Subcutaneous abdominal adipose tissue (tissue), 5 donors: ENCODE measurements around the gene OVCH1.
"Not testable (repeated sequence)": the region's sequence is repeated elsewhere in the genome, so short reads cannot be mapped to it uniquely, and the experiment has no call there.

Experiments used
- H3K27ac ChIP-seq: one replicate; pipeline ENCODE4 v1.7.0; 2013; ENCODE audit warnings: low read depth, mild to moderate bottlenecking, inconsistent platforms, low read length, moderate library complexity
- H3K27me3 ChIP-seq, 5 donors: one replicate each; pipeline ENCODE4 v1.7.0; 2013; ENCODE audit warnings: low read length in 5 of 5, inconsistent platforms in 1 of 5; ENCODE audit not compliant: control insufficient read depth in 5 of 5, insufficient read depth in 4 of 5
- H3K36me3 ChIP-seq, 5 donors: one replicate each; pipeline ENCODE4 v1.7.0; 2013; ENCODE audit warnings: low read length in 5 of 5; ENCODE audit not compliant: control insufficient read depth in 5 of 5, insufficient read depth in 5 of 5
- H3K4me1 ChIP-seq, 5 donors: one replicate each; pipeline ENCODE4 v1.7.0; 2013; ENCODE audit warnings: low read length in 5 of 5, mild to moderate bottlenecking in 3 of 5, moderate library complexity in 1 of 5; ENCODE audit not compliant: control insufficient read depth in 5 of 5, insufficient read depth in 5 of 5
- H3K4me3 ChIP-seq, 5 donors: one replicate each; pipeline ENCODE4 v1.7.0; 2013; ENCODE audit warnings: low read length in 5 of 5, low read depth in 1 of 5
- H3K9ac ChIP-seq, 5 donors: one replicate each; pipeline ENCODE4 v1.7.0; 2013; ENCODE audit warnings: low read length in 5 of 5, mild to moderate bottlenecking in 4 of 5, moderate library complexity in 3 of 5
- H3K9me3 ChIP-seq, 5 donors: one replicate each; pipeline ENCODE4 v1.7.0; 2013; ENCODE audit warnings: low read length in 5 of 5; ENCODE audit not compliant: control insufficient read depth in 5 of 5
- donor health status: healthy.
- donor health status: healthy.
- donor health status: healthy.
- donor health status: healthy.
- donor health status: healthy.

The OVCH1 gene

DNA sequence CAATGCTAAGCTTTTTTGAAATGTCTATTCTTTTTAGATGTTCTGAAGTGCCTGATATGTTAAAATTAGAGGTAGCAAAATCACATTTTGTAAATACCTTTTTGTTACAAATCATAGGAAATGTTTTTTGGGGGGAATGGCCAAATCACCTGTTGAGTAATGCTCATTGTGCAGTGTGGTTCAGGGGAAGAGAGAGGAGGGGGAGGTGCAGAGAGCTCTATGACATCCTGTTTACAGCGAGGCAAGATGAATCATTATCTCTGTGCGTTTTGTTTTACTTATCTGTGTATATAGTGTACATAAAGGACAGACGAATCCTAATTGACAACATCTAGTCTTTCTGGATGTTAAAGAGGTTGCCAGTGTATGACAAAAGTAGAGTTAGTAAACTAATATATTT, 107.1 kb downstream of the OVCH1 start:
- not testable (repeated sequence) for H3K27ac ChIP-seq, H3K4me3 ChIP-seq, H3K9ac ChIP-seq, H3K36me3 ChIP-seq, H3K27me3 ChIP-seq, H3K4me1 ChIP-seq, H3K9me3 ChIP-seq

GRCh38 chr12:29389295-29389919, 108.1 kb downstream of the OVCH1 start:
- no peak overlapping the region for H3K27ac ChIP-seq
- no peaks in the 10 kb centered on the region for H3K36me3 ChIP-seq
- H3K4me1 ChIP-seq = no peaks in the 10 kb centered on the region
- no peaks in the 10 kb centered on the region for H3K9me3 ChIP-seq
- H3K9ac ChIP-seq = no peak overlapping the region
- H3K4me3 ChIP-seq = no peak overlapping the region
- H3K27me3 ChIP-seq = no peaks in the 10 kb centered on the region

DNA sequence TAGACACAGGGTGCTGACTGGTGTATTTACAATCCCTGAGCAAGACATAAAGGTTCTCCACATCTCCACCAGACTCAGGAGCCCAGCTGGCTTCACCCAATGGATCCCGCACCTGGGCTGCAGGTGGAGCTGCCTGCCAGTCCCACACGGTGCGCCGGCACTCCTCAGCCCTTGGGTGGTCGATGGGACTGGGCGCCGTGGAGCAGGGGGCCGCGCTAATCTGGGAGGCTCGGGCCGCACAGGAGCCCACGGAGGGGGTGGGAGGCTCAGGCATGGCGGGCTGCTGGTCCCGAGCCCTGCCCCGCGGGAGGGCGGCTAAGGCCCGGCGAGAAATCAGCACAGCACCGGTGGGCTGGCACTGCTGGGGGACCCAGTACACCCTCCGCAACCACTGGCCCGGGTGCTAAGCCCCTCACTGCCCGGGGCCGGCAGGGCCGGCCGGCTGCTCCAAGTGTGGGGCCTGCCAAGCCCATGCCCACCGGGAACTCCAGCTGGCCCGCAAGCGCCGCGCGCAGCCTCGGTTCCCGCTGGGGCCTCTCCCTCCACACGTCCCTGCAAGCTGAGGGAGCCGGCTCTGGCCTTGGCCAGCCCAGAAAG, 111.3 kb downstream of the OVCH1 start:
- not testable (repeated sequence) for H3K27me3 ChIP-seq, H3K27ac ChIP-seq

GRCh38 chr12:29385194-29385593, 112.3 kb downstream of the OVCH1 start:
- H3K36me3 ChIP-seq, H3K4me3 ChIP-seq, H3K9me3 ChIP-seq, H3K27ac ChIP-seq, H3K27me3 ChIP-seq, H3K9ac ChIP-seq: not testable (repeated sequence)
- H3K4me1 ChIP-seq = peaks cover 0 to 12% (median 7%) of the 10 kb centered on the region in 5 donors

More for the DNA sequence above, 111.3 kb downstream of the OVCH1 start:
- H3K4me3 ChIP-seq, H3K4me1 ChIP-seq, H3K9me3 ChIP-seq, H3K36me3 ChIP-seq, H3K9ac ChIP-seq: not testable (repeated sequence)

DNA sequence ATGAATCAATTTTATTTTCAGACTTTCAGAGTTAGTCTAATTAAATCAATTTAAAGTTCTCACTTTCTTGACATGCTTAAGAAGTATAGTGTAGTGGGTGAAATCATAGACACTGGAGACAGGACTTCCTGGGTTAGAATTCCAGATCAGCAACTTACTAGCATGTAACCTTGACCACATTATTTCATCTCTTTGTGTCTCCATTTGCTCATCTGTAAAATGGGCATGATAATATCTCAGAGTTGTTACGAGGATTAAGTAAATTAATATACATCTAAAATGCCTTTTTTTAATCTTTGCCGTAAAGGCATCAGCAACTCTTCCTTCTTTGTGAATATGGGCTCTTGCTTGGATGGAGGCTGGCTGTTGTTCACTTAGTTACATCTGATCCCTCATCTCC, 115.2 kb downstream of the OVCH1 start:
- no peak overlapping the region for H3K9ac ChIP-seq
- peaks cover 0 to 11% (median 2%) of the 10 kb centered on the region in 5 donors for H3K36me3 ChIP-seq
- H3K4me3 ChIP-seq = no peak overlapping the region
- H3K4me1 ChIP-seq = peaks cover 0 to 22% (median 17%) of the 10 kb centered on the region in 5 donors
- no peaks in the 10 kb centered on the region for H3K27me3 ChIP-seq
- H3K9me3 ChIP-seq = no peaks in the 10 kb centered on the region
- no peak overlapping the region for H3K27ac ChIP-seq

GRCh38 chr12:29380536-29381523, 116.7 kb downstream of the OVCH1 start, which contains the start of gene ERGIC2:
Gene ERGIC2 (minus strand): TSS chr12:29381172. CDS start chr12:29371633, 9,539 bp downstream.
- Histone ChIP-seq H3K9me3 (no peaks in the 10 kb centered on the region), H3K27me3 (no peaks in the 10 kb centered on the region), H3K36me3 (peaks cover 0 to 11% (median 2%) of the 10 kb centered on the region in 5 donors), H3K27ac (peak within 1 kb of the TSS; percentile 89), H3K4me1 (peaks cover 0 to 22% (median 17%) of the 10 kb centered on the region in 5 donors), H3K9ac (peak within 1 kb of the TSS; percentile 86 to 100 (median 97)), H3K4me3 (peak within 1 kb of the TSS; percentile 83 to 100 (median 100))
